CD4-positive, alpha-beta memory T cell (primary cell): ENCODE results near the gene PSPH. TPM values are rescaled to one million over a fixed set of nuclear protein-coding genes. Genes with fewer than 3 reads are reported as not detected.
"Not testable (repeated sequence)": the region's sequence is repeated elsewhere in the genome, so short reads cannot be mapped to it uniquely, and the experiment has no call there.

Source experiments
- CTCF ChIA-PET: fragments of 350-600 bp; sonication (Branson Sonifier 250); formaldehyde crosslinking; loops from one replicate; lab custom pipeline; 2021; ENCODE audit warnings: inconsistent platforms; ENCODE audit not compliant: partially characterized antibody; lab: Charles Lee
- POLR2A ChIA-PET: fragments of 350-600 bp; sonication (Branson Sonifier 250); formaldehyde crosslinking; loops from one replicate; lab custom pipeline; 2021; ENCODE audit not compliant: partially characterized antibody; lab: Charles Lee
- DNase-seq, 5 donors: peaks; one replicate each; pipeline versions ENCODE4 v3.0.0 to v3.0.0-alpha.2; 2020 to 2022; ENCODE audit warnings: mixed read lengths in 1 of 5
- H3K27ac ChIP-seq: one replicate; pipeline ENCODE4 v1.7.0; 2013; ENCODE audit warnings: low read depth, low read length
- H3K27me3 ChIP-seq: 2 replicates; pipeline ENCODE4 v1.7.0; 2013; ENCODE audit warnings: mild to moderate bottlenecking, low read length, moderate library complexity; ENCODE audit not compliant: insufficient read depth
- H3K36me3 ChIP-seq: 2 replicates; pipeline ENCODE4 v1.7.0; 2013; ENCODE audit warnings: mild to moderate bottlenecking, low read length, moderate library complexity; ENCODE audit not compliant: insufficient read depth
- H3K4me1 ChIP-seq: 2 replicates; pipeline ENCODE4 v1.7.0; 2013; ENCODE audit warnings: mild to moderate bottlenecking, low read length, moderate library complexity; ENCODE audit not compliant: insufficient read depth
- H3K4me3 ChIP-seq, 2 donors: one replicate each; pipeline ENCODE4 v1.7.0; 2013; ENCODE audit warnings: low read length in 2 of 2, mild to moderate bottlenecking in 1 of 2
- H3K9me3 ChIP-seq, 2 donors: one replicate each; pipeline ENCODE4 v1.7.0; 2013; ENCODE audit warnings: low read length in 2 of 2, control low read depth in 1 of 2; ENCODE audit not compliant: control insufficient read depth in 1 of 2
- H3K27ac Mint-ChIP-seq, 7 donors: one replicate each; pipeline ENCODE4 v1.8.0; 2020 to 2021; ENCODE audit warnings: mixed read lengths in 7 of 7, mild to moderate bottlenecking in 6 of 7, inconsistent platforms in 3 of 7, moderate library complexity in 3 of 7
- H3K27me3 Mint-ChIP-seq, 2 donors: one replicate each; pipeline ENCODE4 v1.8.0; 2020 to 2021; ENCODE audit warnings: mixed read lengths in 2 of 2
- H3K36me3 Mint-ChIP-seq, 2 donors: one replicate each; pipeline ENCODE4 v1.8.0; 2020 to 2021; ENCODE audit warnings: mixed read lengths in 2 of 2, inconsistent platforms in 1 of 2, mild to moderate bottlenecking in 1 of 2
- H3K4me1 Mint-ChIP-seq, 4 donors: one replicate each; pipeline ENCODE4 v1.8.0; 2020 to 2021; ENCODE audit warnings: mixed read lengths in 4 of 4, mild to moderate bottlenecking in 1 of 4
- H3K4me3 Mint-ChIP-seq, 8 donors: one replicate each; pipeline ENCODE4 v1.8.0; 2020 to 2021; ENCODE audit warnings: mixed read lengths in 8 of 8, mild to moderate bottlenecking in 7 of 8, moderate library complexity in 6 of 8, inconsistent platforms in 3 of 8
- H3K9me3 Mint-ChIP-seq, 8 donors: one replicate each; pipeline ENCODE4 v1.8.0; 2020 to 2021; ENCODE audit warnings: mixed read lengths in 8 of 8, mild to moderate bottlenecking in 5 of 8, inconsistent platforms in 3 of 8, moderate library complexity in 1 of 8
- intact Hi-C: fragments of 100-400 bp; cut with micrococcal nuclease; formaldehyde crosslinking; loops from one replicate; pipeline ENCODE4 v1.15.1; 2023
- polyA plus RNA-seq, 2 donors: library from polyadenylated mRNA; unstranded; fragments of 300-500 nt; fragmentation: Illumina TruSeq; gene quantifications; one replicate each; pipeline ENCODE4 v1.2.3, GENCODE V29; 2021
- total RNA-seq, 2 experiments: library from RNA; stranded (reverse); gene quantifications; one replicate each; pipeline ENCODE4 v1.2.3, GENCODE V29; 2021

The PSPH gene
- total and polyA plus RNA-seq, 4 experiments from 2014 or later = 2.1 to 8.0 (median 4.2) TPM

- Histone ChIP-seq H3K4me3 (peak overlapping the region in 1 of 2 donors; percentile 97), H3K9me3 (no peaks in the 10 kb centered on the region), H3K27ac (peak overlapping the region; percentile 72), H3K4me1 (peaks cover 22% of the 10 kb centered on the region), H3K27me3 (no peaks in the 10 kb centered on the region), H3K36me3 (peaks cover 25% of the 10 kb centered on the region)
- intact Hi-C loops = no loop called here
- peaks cover 0 to 2% (median 0%) of the 10 kb centered on the region in 8 donors for H3K9me3 Mint-ChIP-seq
- no peak for DNase-seq
- H3K27me3 Mint-ChIP-seq = no peaks in the 10 kb centered on the region
- POLR2A ChIA-PET = interaction anchor here (0.7 to 5.4 kb wide), 4 partner anchors 10 to 492 kb away, joined by 3 to 87 read pairs (median 12); partner anchors contain the start of genes CCT6A and PSPH
- peak overlapping the region; percentile 89 to 95 (median 94) for H3K4me3 Mint-ChIP-seq
- H3K27ac Mint-ChIP-seq = peak overlapping the region; percentile 90 to 98 (median 95)
- CTCF ChIA-PET = interaction anchor here (1.1 to 3.2 kb wide), 4 partner anchors 10 to 100 kb away, joined by 4 to 40 read pairs (median 4); partner anchors contain the start of gene NIPSNAP2
- peaks cover 21 to 35% (median 27%) of the 10 kb centered on the region in 4 donors for H3K4me1 Mint-ChIP-seq
- H3K36me3 Mint-ChIP-seq = peaks cover 25 to 60% of the 10 kb centered on the region in 2 donors
These were observed 12.2 kb upstream of the PSPH start for GRCh38 chr7:56063500-56063881.

DNA sequence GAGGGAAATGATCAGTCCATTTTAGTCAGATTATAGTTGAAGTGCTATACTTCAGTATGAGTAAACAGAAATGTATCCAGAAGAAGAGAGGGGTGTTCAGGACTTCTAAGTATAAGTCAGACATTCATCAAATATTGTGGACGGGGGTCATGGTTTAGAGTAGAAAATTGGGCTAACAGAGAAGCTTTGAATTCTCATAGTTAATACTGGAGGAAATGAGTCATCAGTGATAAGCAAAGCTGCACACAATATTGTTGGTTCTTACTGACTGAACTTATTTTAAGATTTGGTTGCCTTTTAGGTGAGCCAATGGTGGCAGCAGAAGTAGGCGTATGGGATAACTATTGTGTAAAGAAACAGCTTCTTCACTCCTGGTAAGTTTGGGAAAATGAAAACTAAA lies 11.1 kb upstream of the PSPH start:
- H3K27me3 ChIP-seq = no peaks in the 10 kb centered on the region
- Mint-ChIP-seq H3K27ac (peak overlapping the region in 5 of 7 donors; percentile 10 to 92 (median 77)), H3K27me3 (no peaks in the 10 kb centered on the region), H3K4me1 (peaks cover 21 to 35% (median 27%) of the 10 kb centered on the region in 4 donors), H3K36me3 (peaks cover 31 to 68% of the 10 kb centered on the region in 2 donors), H3K4me3 (peak overlapping the region in 4 of 8 donors; percentile 3 to 58 (median 22)), H3K9me3 (peaks cover 0 to 2% (median 0%) of the 10 kb centered on the region in 8 donors)
- H3K27ac ChIP-seq = no peak overlapping the region
- CTCF ChIA-PET = interaction anchor here (1.1 to 1.4 kb wide), 4 partner anchors 9 to 98 kb away, joined by 3 to 4 read pairs (median 4); partner anchors contain the start of gene NIPSNAP2
- POLR2A ChIA-PET = interaction anchor here (1.2 to 5.4 kb wide), 2 partner anchors 9 to 29 kb away, joined by 6 to 87 read pairs; partner anchors contain the start of genes CCT6A and PSPH
- no peak overlapping the region for H3K4me3 ChIP-seq
- no peak for DNase-seq
- intact Hi-C loops = no loop called here
- H3K36me3 ChIP-seq = peaks cover 35% of the 10 kb centered on the region
- H3K4me1 ChIP-seq = peaks cover 22% of the 10 kb centered on the region
- no peaks in the 10 kb centered on the region for H3K9me3 ChIP-seq

- peaks cover 50% of the 10 kb centered on the region for H3K36me3 ChIP-seq
- H3K4me1 ChIP-seq = peaks cover 41% of the 10 kb centered on the region
- Mint-ChIP-seq H3K9me3 (no peaks in the 10 kb centered on the region), H3K36me3 (peaks cover 19 to 52% of the 10 kb centered on the region in 2 donors), H3K4me3 (peak overlapping the region in 2 of 8 donors; percentile 8 to 59), H3K4me1 (peaks cover 14 to 44% (median 28%) of the 10 kb centered on the region in 4 donors), H3K27ac (peak overlapping the region in 5 of 7 donors; percentile 42 to 87 (median 59)), H3K27me3 (no peaks in the 10 kb centered on the region)
- no peaks in the 10 kb centered on the region for H3K27me3 ChIP-seq
- H3K9me3 ChIP-seq = no peaks in the 10 kb centered on the region
- ChIA-PET CTCF (interaction anchor here (0.7 to 2.0 kb wide), 7 partner anchors 9 to 53 kb away, joined by 3 to 7 read pairs (median 4); partner anchors contain the start of gene CHCHD2), POLR2A (interaction anchor here (0.8 to 5.9 kb wide), 2 partner anchors 10 to 20 kb away, joined by 3 to 87 read pairs; partner anchors contain the start of gene SUMF2)
- H3K27ac ChIP-seq = no peak overlapping the region
- H3K4me3 ChIP-seq = no peak overlapping the region
- no peak for DNase-seq
- intact Hi-C loops = loop anchor here (5.0 kb wide), 1 partner anchor 482 kb away; the partner anchor contains the start of gene VOPP1
These were observed 2.7 kb upstream of the PSPH start for GRCh38 chr7:56053993-56054392.

DNA sequence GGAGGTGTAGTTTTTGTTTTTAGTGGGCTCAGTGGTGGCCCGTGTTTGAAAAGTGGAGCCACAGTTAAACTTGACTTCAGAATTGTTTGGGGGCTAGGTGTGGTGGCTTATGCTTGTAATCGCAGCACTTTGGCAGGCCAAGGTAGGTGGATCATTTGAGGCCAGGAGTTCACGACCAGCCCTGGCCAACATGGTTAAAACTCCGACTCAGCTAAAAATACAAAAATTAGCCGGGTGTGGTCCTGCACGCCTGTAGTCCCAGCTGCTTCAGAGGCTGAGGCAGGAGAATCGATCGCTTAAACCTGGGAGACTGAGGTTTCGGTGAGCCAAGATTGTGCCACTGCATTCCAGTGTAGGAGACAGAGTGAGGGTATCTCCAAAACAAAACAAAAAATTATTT lies 2.1 kb upstream of the PSPH start:
- H3K36me3 ChIP-seq = peaks cover 47% of the 10 kb centered on the region
- H3K4me1 Mint-ChIP-seq = peaks cover 15 to 44% (median 28%) of the 10 kb centered on the region in 4 donors
- peaks cover 16 to 47% of the 10 kb centered on the region in 2 donors for H3K36me3 Mint-ChIP-seq

GRCh38 chr7:56051053-56051338 lies 248 bp downstream of the PSPH start:
- ChIA-PET CTCF (interaction anchor here (1.1 to 2.5 kb wide), 6 partner anchors 10 to 51 kb away, joined by 3 to 8 read pairs (median 6); partner anchors contain the start of gene SUMF2), POLR2A (interaction anchor here (1.0 to 5.9 kb wide), 8 partner anchors 10 to 685 kb away, joined by 4 to 87 read pairs (median 8); partner anchors contain the start of genes CHCHD2, LANCL2 and SUMF2)
- Histone ChIP-seq H3K27me3 (no peaks in the 10 kb centered on the region), H3K9me3 (no peaks in the 10 kb centered on the region), H3K4me1 (peaks cover 41% of the 10 kb centered on the region), H3K4me3 (peak overlapping the region; percentile 10 to 95), H3K36me3 (peaks cover 27% of the 10 kb centered on the region), H3K27ac (peak overlapping the region; percentile 82)
- intact Hi-C loops = loop anchor here (1.0 to 5.0 kb wide), 6 partner anchors 13 to 686 kb away; partner anchors contain the start of genes CHCHD2, LANCL2, MRPS17 and SUMF2
- peaks cover 7 to 30% of the 10 kb centered on the region in 2 donors for H3K36me3 Mint-ChIP-seq
- H3K4me3 Mint-ChIP-seq = peak overlapping the region; percentile 90 to 99 (median 96)
- H3K27ac Mint-ChIP-seq = peak overlapping the region; percentile 87 to 98 (median 96)
- peaks cover 16 to 44% (median 27%) of the 10 kb centered on the region in 4 donors for H3K4me1 Mint-ChIP-seq
- no peaks in the 10 kb centered on the region for H3K27me3 Mint-ChIP-seq
- H3K9me3 Mint-ChIP-seq = no peaks in the 10 kb centered on the region
- no peak for DNase-seq

More for the DNA sequence above, 2.1 kb upstream of the PSPH start:
- H3K27ac Mint-ChIP-seq = peak overlapping the region in 6 of 7 donors; percentile 59 to 87 (median 73)
- ChIA-PET POLR2A (interaction anchor here (0.8 to 5.9 kb wide), 2 partner anchors 11 to 19 kb away, joined by 3 to 87 read pairs; partner anchors contain the start of gene SUMF2), CTCF (interaction anchor here (0.8 to 2.0 kb wide), 5 partner anchors 10 to 52 kb away, joined by 4 to 7 read pairs (median 4); no protein-coding TSS in a partner anchor)
- H3K4me1 ChIP-seq = peaks cover 41% of the 10 kb centered on the region
- no peaks in the 10 kb centered on the region for H3K9me3 Mint-ChIP-seq
- H3K4me3 ChIP-seq = no peak overlapping the region
- H3K4me3 Mint-ChIP-seq = peak overlapping the region in 5 of 8 donors; percentile 8 to 76 (median 63)
- no peaks in the 10 kb centered on the region for H3K27me3 ChIP-seq
- DNase-seq = no peak
- intact Hi-C loops = loop anchor here (5.0 kb wide), 1 partner anchor 481 kb away; the partner anchor contains the start of gene VOPP1
- no peaks in the 10 kb centered on the region for H3K27me3 Mint-ChIP-seq
- H3K9me3 ChIP-seq = no peaks in the 10 kb centered on the region
- peak overlapping the region; percentile 1 for H3K27ac ChIP-seq

- H3K4me3 Mint-ChIP-seq, H3K4me3 ChIP-seq, H3K27ac ChIP-seq, intact Hi-C loops, H3K27me3 ChIP-seq, H3K27me3 Mint-ChIP-seq, H3K9me3 Mint-ChIP-seq, DNase-seq, POLR2A ChIA-PET, H3K9me3 ChIP-seq, H3K36me3 ChIP-seq, CTCF ChIA-PET: not testable (repeated sequence)
- Mint-ChIP-seq H3K36me3 (peaks cover under 1 to 13% of the 10 kb centered on the region in 2 donors), H3K27ac (peak overlapping the region in 2 of 7 donors; percentile 23 to 48), H3K4me1 (peaks cover 13 to 34% (median 23%) of the 10 kb centered on the region in 4 donors)
- H3K4me1 ChIP-seq = peaks cover 31% of the 10 kb centered on the region
These were observed 2.5 kb downstream of the PSPH start for GRCh38 chr7:56048763-56049162.

- Histone ChIP-seq H3K36me3 (peaks cover 4% of the 10 kb centered on the region), H3K9me3 (no peaks in the 10 kb centered on the region), H3K4me3 (no peak overlapping the region), H3K27me3 (no peaks in the 10 kb centered on the region), H3K4me1 (peaks cover 26% of the 10 kb centered on the region), H3K27ac (no peak overlapping the region)
- intact Hi-C loops = no loop called here
- no peak overlapping the region for H3K27ac Mint-ChIP-seq
- no peak overlapping the region for H3K4me3 Mint-ChIP-seq
- CTCF ChIA-PET = no interaction called here
- H3K4me1 Mint-ChIP-seq = peaks cover 12 to 29% (median 21%) of the 10 kb centered on the region in 4 donors
- H3K9me3 Mint-ChIP-seq = no peaks in the 10 kb centered on the region
- H3K36me3 Mint-ChIP-seq = peaks cover 0 to 9% of the 10 kb centered on the region in 2 donors
- H3K27me3 Mint-ChIP-seq = no peaks in the 10 kb centered on the region
- POLR2A ChIA-PET = no interaction called here
- no peak for DNase-seq
These were observed 3.0 kb downstream of the PSPH start for GRCh38 chr7:56048245-56048644.
